Measurements from ENCODE around the gene ATP5MG.

- TF ChIP-seq, protein P1, sequence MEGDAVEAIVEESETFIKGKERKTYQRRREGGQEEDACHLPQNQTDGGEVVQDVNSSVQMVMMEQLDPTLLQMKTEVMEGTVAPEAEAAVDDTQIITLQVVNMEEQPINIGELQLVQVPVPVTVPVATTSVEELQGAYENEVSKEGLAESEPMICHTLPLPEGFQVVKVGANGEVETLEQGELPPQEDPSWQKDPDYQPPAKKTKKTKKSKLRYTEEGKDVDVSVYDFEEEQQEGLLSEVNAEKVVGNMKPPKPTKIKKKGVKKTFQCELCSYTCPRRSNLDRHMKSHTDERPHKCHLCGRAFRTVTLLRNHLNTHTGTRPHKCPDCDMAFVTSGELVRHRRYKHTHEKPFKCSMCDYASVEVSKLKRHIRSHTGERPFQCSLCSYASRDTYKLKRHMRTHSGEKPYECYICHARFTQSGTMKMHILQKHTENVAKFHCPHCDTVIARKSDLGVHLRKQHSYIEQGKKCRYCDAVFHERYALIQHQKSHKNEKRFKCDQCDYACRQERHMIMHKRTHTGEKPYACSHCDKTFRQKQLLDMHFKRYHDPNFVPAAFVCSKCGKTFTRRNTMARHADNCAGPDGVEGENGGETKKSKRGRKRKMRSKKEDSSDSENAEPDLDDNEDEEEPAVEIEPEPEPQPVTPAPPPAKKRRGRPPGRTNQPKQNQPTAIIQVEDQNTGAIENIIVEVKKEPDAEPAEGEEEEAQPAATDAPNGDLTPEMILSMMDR (IDR thresholded peaks at IDR 0.05; ENCODE audit: low read depth, low read length, poor library complexity, severe bottlenecking), result no peak
- no peak for TF ChIP-seq EZH2phosphoT487 (IDR thresholded peaks at IDR 0.05; ENCODE audit: borderline replicate concordance, low read length)
These were observed 40.4 kb downstream of the ATP5MG start for GRCh38 chr11:118441770-118442275.
